Measurements from ENCODE around the gene PTPN12.
"Not testable (repeated sequence)": the region's sequence is repeated elsewhere in the genome, so short reads cannot be mapped to it uniquely, and the experiment has no call there.

Gene PTPN12

GRCh38 chr7:77537136-77537777 is at the start of gene PTPN12:
TSS of gene PTPN12 (plus strand) at chr7:77537295. CDS start at chr7:77537547, 252 bp downstream.
- no peak for DNase-seq (ENCODE audit: low read depth in 2 of 2)

GRCh38 chr7:77488986-77489385 is 48.1 kb upstream of the PTPN12 start:
- no peak for DNase-seq (ENCODE audit: low read depth in 2 of 2)

- no peak for DNase-seq (ENCODE audit: low read depth in 2 of 2)
Observed at GRCh38 chr7:77497079-77497478, 40.0 kb upstream of the PTPN12 start.

GRCh38 chr7:77498659-77499379 is 38.3 kb upstream of the PTPN12 start:
- no peak for DNase-seq (ENCODE audit: low read depth in 2 of 2)

- DNase-seq (ENCODE audit: low read depth in 2 of 2): no peak
Observed at GRCh38 chr7:77501192-77501515, 35.9 kb upstream of the PTPN12 start.

GRCh38 chr7:77504951-77505350 is 32.1 kb upstream of the PTPN12 start:
- DNase-seq (ENCODE audit: low read depth in 2 of 2): no peak

GRCh38 chr7:77506899-77507298 is 30.2 kb upstream of the PTPN12 start:
- DNase-seq (ENCODE audit: low read depth in 2 of 2): no peak

- not testable (repeated sequence) for DNase-seq (ENCODE audit: low read depth in 2 of 2)
Observed at GRCh38 chr7:77513002-77513670, 24.0 kb upstream of the PTPN12 start.

GRCh38 chr7:77516085-77516484 is 21.0 kb upstream of the PTPN12 start:
- DNase-seq (ENCODE audit: low read depth in 2 of 2): no peak

GRCh38 chr7:77520261-77520660 is 16.8 kb upstream of the PTPN12 start:
- DNase-seq (ENCODE audit: low read depth in 2 of 2): no peak

- not testable (repeated sequence) for DNase-seq (ENCODE audit: low read depth in 2 of 2)
Observed at GRCh38 chr7:77521537-77521936, 15.6 kb upstream of the PTPN12 start.

GRCh38 chr7:77524731-77525130 is 12.4 kb upstream of the PTPN12 start:
- DNase-seq (ENCODE audit: low read depth in 2 of 2): no peak

- DNase-seq (ENCODE audit: low read depth in 2 of 2): no peak
Observed at GRCh38 chr7:77525231-77525630, 11.9 kb upstream of the PTPN12 start.

- DNase-seq (ENCODE audit: low read depth in 2 of 2): no peak
Observed at GRCh38 chr7:77528368-77528767, 8.7 kb upstream of the PTPN12 start.

GRCh38 chr7:77529279-77529678 is 7.8 kb upstream of the PTPN12 start:
- DNase-seq (ENCODE audit: low read depth in 2 of 2): no peak

- no peak for DNase-seq (ENCODE audit: low read depth in 2 of 2)
Observed at GRCh38 chr7:77531038-77531437, 6.1 kb upstream of the PTPN12 start.

- no peak for DNase-seq (ENCODE audit: low read depth in 2 of 2)
Observed at GRCh38 chr7:77532247-77532646, 4.8 kb upstream of the PTPN12 start.

- DNase-seq (ENCODE audit: low read depth in 2 of 2): not testable (repeated sequence)
Observed at GRCh38 chr7:77532732-77533131, 4.4 kb upstream of the PTPN12 start.

GRCh38 chr7:77534046-77534445 is 3.0 kb upstream of the PTPN12 start:
- DNase-seq (ENCODE audit: low read depth in 2 of 2): not testable (repeated sequence)

GRCh38 chr7:77536017-77536412 is 1.1 kb upstream of the PTPN12 start:
- no peak for DNase-seq (ENCODE audit: low read depth in 2 of 2)

- peak; percentile 92 for DNase-seq (ENCODE audit: low read depth in 2 of 2)
Observed at GRCh38 chr7:77536413-77537135, 521 bp upstream of the PTPN12 start.

GRCh38 chr7:77537778-77538280 is 734 bp downstream of the PTPN12 start:
- DNase-seq (ENCODE audit: low read depth in 2 of 2): no peak

All from fibroblast of skin of left quadriceps (primary cell).